ENCODE results near the gene EPS15. TPM values are rescaled to one million over a fixed set of nuclear protein-coding genes. Genes with fewer than 3 reads are reported as not detected.

Gene EPS15
- total RNA-seq, 1 experiment from 2014 or later, result 37.1 TPM

DNA sequence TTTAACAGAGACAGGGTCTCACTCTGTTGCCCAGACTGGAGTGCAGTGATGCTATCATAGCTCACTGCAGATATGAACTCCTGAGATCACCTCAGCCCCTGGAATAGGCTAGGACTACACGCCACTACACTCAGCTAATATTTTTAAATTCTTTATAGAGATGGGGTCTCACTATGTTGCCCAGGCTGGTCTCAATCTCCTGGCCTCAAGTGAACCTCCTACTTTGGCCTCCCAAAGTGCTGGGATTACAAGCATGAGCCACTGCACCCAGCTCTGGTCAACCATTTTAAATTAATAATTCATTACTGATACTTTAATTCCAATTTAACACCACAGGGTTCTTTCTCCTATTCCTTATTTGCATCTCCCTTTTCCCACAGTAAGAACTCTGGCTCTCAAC, 18.5 kb upstream of the EPS15 start:
- H3K4me1 Mint-ChIP-seq, result peaks cover 4% of the 10 kb centered on the region
- ATAC-seq, result no peak
- ChIA-PET POLR2A (no interaction called here), CTCF (no interaction called here)
- TF ChIP-seq, protein P1, sequence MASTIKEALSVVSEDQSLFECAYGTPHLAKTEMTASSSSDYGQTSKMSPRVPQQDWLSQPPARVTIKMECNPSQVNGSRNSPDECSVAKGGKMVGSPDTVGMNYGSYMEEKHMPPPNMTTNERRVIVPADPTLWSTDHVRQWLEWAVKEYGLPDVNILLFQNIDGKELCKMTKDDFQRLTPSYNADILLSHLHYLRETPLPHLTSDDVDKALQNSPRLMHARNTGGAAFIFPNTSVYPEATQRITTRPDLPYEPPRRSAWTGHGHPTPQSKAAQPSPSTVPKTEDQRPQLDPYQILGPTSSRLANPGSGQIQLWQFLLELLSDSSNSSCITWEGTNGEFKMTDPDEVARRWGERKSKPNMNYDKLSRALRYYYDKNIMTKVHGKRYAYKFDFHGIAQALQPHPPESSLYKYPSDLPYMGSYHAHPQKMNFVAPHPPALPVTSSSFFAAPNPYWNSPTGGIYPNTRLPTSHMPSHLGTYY (CRISPR knock-in tag; IDR thresholded peaks at IDR 0.05), result no peak
- TF ChIP-seq, protein P2, sequence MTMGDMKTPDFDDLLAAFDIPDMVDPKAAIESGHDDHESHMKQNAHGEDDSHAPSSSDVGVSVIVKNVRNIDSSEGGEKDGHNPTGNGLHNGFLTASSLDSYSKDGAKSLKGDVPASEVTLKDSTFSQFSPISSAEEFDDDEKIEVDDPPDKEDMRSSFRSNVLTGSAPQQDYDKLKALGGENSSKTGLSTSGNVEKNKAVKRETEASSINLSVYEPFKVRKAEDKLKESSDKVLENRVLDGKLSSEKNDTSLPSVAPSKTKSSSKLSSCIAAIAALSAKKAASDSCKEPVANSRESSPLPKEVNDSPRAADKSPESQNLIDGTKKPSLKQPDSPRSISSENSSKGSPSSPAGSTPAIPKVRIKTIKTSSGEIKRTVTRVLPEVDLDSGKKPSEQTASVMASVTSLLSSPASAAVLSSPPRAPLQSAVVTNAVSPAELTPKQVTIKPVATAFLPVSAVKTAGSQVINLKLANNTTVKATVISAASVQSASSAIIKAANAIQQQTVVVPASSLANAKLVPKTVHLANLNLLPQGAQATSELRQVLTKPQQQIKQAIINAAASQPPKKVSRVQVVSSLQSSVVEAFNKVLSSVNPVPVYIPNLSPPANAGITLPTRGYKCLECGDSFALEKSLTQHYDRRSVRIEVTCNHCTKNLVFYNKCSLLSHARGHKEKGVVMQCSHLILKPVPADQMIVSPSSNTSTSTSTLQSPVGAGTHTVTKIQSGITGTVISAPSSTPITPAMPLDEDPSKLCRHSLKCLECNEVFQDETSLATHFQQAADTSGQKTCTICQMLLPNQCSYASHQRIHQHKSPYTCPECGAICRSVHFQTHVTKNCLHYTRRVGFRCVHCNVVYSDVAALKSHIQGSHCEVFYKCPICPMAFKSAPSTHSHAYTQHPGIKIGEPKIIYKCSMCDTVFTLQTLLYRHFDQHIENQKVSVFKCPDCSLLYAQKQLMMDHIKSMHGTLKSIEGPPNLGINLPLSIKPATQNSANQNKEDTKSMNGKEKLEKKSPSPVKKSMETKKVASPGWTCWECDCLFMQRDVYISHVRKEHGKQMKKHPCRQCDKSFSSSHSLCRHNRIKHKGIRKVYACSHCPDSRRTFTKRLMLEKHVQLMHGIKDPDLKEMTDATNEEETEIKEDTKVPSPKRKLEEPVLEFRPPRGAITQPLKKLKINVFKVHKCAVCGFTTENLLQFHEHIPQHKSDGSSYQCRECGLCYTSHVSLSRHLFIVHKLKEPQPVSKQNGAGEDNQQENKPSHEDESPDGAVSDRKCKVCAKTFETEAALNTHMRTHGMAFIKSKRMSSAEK (CRISPR knock-in tag; IDR thresholded peaks at IDR 0.05; ENCODE audit: borderline replicate concordance), result no peak
- TF ChIP-seq NR2C2 (CRISPR knock-in tag; IDR thresholded peaks at IDR 0.05), result no peak
- TF ChIP-seq IRF2 (CRISPR knock-in tag; IDR thresholded peaks at IDR 0.05; ENCODE audit: borderline replicate concordance, low read depth), result no peak
- TF ChIP-seq NFE2L1 (CRISPR knock-in tag; IDR thresholded peaks at IDR 0.05), result no peak
- TF ChIP-seq, protein P3, sequence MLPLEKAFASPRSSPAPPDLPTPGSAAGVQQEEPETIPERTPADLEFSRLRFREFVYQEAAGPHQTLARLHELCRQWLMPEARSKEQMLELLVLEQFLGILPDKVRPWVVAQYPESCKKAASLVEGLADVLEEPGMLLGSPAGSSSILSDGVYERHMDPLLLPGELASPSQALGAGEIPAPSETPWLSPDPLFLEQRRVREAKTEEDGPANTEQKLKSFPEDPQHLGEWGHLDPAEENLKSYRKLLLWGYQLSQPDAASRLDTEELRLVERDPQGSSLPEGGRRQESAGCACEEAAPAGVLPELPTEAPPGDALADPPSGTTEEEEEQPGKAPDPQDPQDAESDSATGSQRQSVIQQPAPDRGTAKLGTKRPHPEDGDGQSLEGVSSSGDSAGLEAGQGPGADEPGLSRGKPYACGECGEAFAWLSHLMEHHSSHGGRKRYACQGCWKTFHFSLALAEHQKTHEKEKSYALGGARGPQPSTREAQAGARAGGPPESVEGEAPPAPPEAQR (CRISPR knock-in tag; IDR thresholded peaks at IDR 0.05), result no peak
- TF ChIP-seq SOX15 (CRISPR knock-in tag; IDR thresholded peaks at IDR 0.05), result no peak
- no peak overlapping the region for H3K27ac Mint-ChIP-seq
- H3K27me3 Mint-ChIP-seq (ENCODE audit: low read depth), result no peaks in the 10 kb centered on the region
- H3K4me3 Mint-ChIP-seq, result no peak overlapping the region
- no peaks in the 10 kb centered on the region for H3K9me3 Mint-ChIP-seq
- DNase-seq (ENCODE audit: low spot score), result no peak
- H3K36me3 Mint-ChIP-seq, result no peaks in the 10 kb centered on the region

DNA sequence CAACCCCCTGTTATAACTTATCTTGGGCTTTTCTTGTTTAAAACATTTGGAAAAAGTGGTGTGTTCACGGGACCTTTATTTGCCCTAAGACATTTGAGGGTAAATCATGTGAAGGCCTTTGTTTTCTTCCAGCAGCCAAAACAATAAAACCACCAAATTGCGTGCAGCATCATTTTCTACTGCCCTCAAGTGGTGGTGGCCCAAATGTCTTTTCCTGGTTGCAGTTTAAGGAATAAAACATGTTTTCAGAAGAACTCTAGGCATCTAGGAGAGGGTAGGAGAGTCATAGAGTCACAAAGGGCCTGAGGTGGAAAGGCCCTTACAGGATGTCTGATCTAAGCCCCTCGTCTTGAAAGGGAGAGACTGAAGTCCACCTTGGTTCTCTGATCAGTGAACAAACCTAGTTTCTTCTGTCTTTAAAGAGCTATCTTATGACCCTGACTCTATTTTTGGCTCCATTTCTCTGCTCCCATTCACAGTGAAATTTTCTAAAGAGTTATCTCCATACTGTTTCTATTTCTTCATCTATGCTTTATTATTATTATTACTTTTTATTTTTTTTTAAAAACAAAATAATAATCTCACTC, 16.0 kb upstream of the EPS15 start:
- Mint-ChIP-seq H3K4me3 (no peak overlapping the region), H3K27ac (no peak overlapping the region), H3K27me3 (ENCODE audit: low read depth) (no peaks in the 10 kb centered on the region), H3K36me3 (no peaks in the 10 kb centered on the region), H3K4me1 (peaks cover 4% of the 10 kb centered on the region), H3K9me3 (no peaks in the 10 kb centered on the region)
- ATAC-seq (peak; percentile 82), DNase-seq (ENCODE audit: low spot score) (peak; percentile 30)
- TF ChIP-seq, protein P4, sequence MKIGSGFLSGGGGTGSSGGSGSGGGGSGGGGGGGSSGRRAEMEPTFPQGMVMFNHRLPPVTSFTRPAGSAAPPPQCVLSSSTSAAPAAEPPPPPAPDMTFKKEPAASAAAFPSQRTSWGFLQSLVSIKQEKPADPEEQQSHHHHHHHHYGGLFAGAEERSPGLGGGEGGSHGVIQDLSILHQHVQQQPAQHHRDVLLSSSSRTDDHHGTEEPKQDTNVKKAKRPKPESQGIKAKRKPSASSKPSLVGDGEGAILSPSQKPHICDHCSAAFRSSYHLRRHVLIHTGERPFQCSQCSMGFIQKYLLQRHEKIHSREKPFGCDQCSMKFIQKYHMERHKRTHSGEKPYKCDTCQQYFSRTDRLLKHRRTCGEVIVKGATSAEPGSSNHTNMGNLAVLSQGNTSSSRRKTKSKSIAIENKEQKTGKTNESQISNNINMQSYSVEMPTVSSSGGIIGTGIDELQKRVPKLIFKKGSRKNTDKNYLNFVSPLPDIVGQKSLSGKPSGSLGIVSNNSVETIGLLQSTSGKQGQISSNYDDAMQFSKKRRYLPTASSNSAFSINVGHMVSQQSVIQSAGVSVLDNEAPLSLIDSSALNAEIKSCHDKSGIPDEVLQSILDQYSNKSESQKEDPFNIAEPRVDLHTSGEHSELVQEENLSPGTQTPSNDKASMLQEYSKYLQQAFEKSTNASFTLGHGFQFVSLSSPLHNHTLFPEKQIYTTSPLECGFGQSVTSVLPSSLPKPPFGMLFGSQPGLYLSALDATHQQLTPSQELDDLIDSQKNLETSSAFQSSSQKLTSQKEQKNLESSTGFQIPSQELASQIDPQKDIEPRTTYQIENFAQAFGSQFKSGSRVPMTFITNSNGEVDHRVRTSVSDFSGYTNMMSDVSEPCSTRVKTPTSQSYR (CRISPR knock-in tag; IDR thresholded peaks at IDR 0.05), result no peak
- TF ChIP-seq, protein P5, sequence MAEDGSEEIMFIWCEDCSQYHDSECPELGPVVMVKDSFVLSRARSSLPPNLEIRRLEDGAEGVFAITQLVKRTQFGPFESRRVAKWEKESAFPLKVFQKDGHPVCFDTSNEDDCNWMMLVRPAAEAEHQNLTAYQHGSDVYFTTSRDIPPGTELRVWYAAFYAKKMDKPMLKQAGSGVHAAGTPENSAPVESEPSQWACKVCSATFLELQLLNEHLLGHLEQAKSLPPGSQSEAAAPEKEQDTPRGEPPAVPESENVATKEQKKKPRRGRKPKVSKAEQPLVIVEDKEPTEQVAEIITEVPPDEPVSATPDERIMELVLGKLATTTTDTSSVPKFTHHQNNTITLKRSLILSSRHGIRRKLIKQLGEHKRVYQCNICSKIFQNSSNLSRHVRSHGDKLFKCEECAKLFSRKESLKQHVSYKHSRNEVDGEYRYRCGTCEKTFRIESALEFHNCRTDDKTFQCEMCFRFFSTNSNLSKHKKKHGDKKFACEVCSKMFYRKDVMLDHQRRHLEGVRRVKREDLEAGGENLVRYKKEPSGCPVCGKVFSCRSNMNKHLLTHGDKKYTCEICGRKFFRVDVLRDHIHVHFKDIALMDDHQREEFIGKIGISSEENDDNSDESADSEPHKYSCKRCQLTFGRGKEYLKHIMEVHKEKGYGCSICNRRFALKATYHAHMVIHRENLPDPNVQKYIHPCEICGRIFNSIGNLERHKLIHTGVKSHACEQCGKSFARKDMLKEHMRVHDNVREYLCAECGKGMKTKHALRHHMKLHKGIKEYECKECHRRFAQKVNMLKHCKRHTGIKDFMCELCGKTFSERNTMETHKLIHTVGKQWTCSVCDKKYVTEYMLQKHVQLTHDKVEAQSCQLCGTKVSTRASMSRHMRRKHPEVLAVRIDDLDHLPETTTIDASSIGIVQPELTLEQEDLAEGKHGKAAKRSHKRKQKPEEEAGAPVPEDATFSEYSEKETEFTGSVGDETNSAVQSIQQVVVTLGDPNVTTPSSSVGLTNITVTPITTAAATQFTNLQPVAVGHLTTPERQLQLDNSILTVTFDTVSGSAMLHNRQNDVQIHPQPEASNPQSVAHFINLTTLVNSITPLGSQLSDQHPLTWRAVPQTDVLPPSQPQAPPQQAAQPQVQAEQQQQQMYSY (CRISPR knock-in tag; IDR thresholded peaks at IDR 0.05), result no peak
- TF ChIP-seq, protein P6, sequence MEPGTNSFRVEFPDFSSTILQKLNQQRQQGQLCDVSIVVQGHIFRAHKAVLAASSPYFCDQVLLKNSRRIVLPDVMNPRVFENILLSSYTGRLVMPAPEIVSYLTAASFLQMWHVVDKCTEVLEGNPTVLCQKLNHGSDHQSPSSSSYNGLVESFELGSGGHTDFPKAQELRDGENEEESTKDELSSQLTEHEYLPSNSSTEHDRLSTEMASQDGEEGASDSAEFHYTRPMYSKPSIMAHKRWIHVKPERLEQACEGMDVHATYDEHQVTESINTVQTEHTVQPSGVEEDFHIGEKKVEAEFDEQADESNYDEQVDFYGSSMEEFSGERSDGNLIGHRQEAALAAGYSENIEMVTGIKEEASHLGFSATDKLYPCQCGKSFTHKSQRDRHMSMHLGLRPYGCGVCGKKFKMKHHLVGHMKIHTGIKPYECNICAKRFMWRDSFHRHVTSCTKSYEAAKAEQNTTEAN (CRISPR knock-in tag; IDR thresholded peaks at IDR 0.05), result no peak
- TF ChIP-seq SMAD4 (CRISPR knock-in tag; IDR thresholded peaks at IDR 0.05) (no peak), MXD4 (CRISPR knock-in tag; IDR thresholded peaks at IDR 0.05; ENCODE audit: borderline replicate concordance) (no peak)
- TF ChIP-seq, protein P7, sequence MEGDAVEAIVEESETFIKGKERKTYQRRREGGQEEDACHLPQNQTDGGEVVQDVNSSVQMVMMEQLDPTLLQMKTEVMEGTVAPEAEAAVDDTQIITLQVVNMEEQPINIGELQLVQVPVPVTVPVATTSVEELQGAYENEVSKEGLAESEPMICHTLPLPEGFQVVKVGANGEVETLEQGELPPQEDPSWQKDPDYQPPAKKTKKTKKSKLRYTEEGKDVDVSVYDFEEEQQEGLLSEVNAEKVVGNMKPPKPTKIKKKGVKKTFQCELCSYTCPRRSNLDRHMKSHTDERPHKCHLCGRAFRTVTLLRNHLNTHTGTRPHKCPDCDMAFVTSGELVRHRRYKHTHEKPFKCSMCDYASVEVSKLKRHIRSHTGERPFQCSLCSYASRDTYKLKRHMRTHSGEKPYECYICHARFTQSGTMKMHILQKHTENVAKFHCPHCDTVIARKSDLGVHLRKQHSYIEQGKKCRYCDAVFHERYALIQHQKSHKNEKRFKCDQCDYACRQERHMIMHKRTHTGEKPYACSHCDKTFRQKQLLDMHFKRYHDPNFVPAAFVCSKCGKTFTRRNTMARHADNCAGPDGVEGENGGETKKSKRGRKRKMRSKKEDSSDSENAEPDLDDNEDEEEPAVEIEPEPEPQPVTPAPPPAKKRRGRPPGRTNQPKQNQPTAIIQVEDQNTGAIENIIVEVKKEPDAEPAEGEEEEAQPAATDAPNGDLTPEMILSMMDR (IDR thresholded peaks at IDR 0.05), result 0 out of 2 replicates have a peak, but pooled peaks have one; percentile 13
- TF ChIP-seq, protein P8, sequence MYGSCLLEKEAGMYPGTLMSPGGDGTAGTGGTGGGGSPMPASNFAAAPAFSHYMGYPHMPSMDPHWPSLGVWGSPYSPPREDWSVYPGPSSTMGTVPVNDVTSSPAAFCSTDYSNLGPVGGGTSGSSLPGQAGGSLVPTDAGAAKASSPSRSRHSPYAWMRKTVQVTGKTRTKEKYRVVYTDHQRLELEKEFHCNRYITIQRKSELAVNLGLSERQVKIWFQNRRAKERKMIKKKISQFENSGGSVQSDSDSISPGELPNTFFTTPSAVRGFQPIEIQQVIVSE (CRISPR knock-in tag; IDR thresholded peaks at IDR 0.05; ENCODE audit: borderline replicate concordance), result no peak
- TF ChIP-seq, protein P9, sequence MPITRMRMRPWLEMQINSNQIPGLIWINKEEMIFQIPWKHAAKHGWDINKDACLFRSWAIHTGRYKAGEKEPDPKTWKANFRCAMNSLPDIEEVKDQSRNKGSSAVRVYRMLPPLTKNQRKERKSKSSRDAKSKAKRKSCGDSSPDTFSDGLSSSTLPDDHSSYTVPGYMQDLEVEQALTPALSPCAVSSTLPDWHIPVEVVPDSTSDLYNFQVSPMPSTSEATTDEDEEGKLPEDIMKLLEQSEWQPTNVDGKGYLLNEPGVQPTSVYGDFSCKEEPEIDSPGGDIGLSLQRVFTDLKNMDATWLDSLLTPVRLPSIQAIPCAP (CRISPR knock-in tag; IDR thresholded peaks at IDR 0.05), result no peak
- POLR2A ChIA-PET, result no interaction called here
- CTCF ChIA-PET, result no interaction called here
